HG03457 (cell line): ENCODE data around the gene RPIA.
"Not testable (repeated sequence)": the region's sequence is repeated elsewhere in the genome, so short reads cannot be mapped to it uniquely, and the experiment has no call there.

ENCODE experiments used
- ATAC-seq: cut with Tn5 transposase; IDR thresholded peaks from one replicate; pipeline ENCODE4 v1.9.1; 2021; ENCODE audit warnings: moderate number of reproducible peaks; ENCODE audit not compliant: unreplicated experiment

Gene RPIA

DNA sequence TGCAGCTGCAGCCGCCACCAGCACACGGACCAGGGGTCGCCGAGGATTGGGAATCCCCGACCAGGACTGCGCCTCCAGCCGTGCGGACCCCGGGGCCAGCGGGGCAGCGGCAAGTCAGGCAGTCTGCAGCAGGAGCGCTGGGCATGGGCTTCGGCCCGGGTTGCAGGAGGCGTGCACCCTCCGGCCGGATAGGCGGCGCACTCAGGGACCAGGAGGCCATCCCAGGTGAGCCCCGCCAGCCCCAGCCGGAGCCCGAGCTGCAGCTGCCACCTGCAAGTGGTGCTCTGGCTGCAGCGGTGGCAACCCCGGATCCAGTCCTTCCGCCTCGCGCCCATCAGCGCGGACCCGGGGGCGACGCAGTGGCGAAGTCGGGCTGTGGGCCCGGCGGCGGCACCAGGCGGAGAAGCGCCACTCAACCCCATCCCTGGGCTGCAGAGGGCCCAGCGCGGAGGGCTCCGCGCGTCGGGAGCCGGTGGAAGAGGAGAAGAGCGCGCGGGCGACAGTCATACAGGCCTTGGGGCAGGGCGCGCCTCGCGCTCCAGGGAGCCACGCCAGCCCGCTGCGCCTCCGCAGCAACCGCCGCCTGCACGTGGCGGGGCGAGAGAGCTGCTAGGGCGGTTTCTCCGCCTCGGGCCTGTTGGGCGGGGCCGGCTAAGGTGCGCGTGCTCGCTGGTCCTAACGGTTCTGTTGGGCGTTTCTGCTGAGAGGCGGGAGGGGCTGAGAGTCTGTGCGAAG, 73.8 kb downstream of the RPIA start:
- peak; percentile 57 for ATAC-seq

DNA sequence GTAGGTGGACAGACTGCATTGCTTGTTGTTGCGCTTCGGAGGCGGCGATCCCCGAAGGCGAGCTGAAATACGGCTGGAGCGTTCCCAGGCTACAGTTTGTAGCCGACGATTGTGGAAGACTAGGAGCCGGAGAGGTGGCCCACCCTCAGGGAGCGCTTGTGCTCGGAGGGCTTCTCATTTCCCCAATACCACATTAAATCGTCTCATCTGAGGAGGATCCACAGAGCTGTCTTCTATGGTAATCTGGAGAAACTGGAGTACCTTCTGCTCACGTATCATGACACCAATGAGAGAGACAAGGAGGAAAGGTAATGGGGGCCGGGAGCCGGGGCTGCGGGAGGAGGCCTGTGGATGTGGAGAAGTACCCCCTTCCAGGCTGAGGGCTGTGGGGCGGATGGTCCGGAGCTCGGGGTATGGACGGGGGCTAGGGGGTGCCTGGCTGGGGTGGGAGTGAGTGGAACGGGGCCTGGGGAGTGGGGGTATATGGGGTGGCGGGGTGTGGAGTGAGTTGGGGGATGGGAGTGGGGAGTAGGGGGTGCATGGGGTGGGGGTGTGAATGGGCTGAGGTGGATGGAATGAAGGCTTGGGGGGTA, 74.5 kb downstream of the RPIA start:
- ATAC-seq: not testable (repeated sequence)

DNA sequence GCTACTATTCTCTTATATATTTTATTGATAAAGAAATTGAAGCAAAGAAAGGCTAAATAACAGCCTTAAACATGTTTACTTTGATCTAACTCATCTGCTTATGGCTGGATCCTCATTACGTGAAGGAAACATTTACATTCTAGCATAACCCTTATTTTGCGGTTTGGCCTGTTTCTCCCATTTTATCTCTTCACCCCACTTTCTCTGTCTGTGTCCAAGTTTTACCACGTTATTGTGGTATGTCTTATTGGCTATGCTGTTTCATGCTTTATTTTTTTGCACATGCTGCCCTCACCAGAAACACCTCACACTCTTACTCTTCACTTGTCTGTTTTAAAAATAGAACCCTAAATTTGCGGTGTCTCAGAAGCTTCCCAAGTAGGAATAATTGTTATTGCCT, 78.5 kb downstream of the RPIA start:
- ATAC-seq: no peak

DNA sequence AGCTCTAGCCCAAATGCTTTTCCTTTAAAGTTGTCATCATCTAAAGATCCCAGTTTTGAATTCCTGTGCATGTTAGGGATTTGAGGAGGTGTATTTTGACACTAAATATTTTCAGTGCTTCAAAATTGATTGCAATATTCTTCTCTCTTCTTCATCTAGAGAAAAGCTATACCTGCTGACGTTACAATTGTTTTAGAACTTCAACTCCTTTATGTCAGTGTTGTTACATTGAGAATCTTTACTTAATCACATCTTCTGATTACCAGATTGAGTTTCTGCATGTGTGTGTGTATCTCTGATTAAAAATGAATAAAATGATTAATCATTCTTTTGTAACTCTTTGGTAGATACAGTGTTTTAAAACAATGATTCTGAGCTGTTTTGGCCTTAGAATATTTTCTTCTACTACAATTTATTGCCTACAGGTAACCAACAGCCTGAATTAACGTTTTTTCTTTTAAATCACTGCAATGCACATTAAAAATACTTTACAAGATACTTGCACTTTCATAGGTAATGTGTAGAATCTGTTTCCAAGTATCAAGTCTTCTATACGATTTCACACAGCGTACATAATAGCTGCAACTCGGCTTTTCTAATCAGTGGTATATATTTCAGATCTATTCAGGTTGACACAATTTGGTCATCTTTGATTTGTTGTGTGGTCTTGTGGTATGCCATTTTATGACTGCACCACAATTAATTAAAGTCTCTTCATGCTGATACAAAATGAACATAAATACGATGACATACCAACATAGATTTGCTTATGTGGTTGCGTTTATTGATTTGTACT, 82.0 kb downstream of the RPIA start:
- not testable (repeated sequence) for ATAC-seq

DNA sequence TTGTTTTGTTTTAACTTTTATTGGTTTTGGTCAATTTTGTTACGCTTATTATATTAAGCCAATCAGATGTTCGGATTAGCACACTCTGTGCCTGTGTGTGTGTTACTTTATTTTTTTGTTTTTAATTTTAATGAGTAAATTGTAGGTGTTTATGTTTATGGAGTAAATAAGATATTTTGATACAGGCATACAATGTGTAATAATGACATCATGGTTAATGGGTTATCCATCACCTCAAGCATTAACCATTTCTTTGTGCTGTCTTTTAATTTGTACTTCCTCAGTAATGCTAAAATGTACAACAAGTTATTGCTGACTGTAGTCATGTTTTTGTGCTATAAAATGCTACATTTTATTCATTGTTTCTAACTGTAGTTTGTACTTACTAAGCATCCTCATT, 97.7 kb downstream of the RPIA start:
- ATAC-seq: not testable (repeated sequence)

DNA sequence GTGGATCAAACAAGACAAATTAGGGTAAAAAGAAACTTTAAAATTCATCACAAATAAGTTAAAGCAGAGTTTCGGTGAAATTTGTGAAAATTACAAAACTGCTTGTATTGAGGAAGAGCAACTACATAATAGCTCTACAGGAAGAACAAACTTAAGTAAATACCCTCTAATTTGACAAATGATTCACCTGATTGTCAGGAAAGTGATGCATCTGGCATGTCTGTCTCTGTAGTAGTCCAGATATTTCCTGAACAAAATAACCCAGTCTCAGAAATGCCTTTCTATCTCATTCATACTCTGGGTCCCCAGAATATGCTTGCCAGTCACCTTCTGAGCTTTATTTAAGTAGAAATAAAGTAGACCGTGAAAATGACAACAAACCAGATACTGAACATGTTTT, 104.5 kb downstream of the RPIA start:
- not testable (repeated sequence) for ATAC-seq

DNA sequence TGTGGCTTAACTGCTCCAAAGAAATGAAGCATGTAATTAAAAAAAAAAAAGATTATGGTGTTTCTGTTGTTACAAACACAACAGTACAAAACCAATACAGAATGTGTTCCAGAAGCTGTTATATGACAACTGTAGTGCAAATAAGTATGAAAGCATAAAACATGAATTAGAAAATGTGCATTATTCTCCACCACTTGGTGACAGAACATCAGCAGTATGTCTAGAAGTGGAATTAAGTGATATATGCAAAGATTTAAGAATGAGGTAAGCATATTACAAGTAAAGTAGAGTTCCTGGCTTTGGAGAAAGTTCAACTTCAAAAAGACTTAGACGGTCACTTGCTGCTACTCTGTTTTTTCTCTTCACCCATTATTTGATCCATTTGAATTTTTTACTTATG, 105.0 kb downstream of the RPIA start:
- ATAC-seq: not testable (repeated sequence)

DNA sequence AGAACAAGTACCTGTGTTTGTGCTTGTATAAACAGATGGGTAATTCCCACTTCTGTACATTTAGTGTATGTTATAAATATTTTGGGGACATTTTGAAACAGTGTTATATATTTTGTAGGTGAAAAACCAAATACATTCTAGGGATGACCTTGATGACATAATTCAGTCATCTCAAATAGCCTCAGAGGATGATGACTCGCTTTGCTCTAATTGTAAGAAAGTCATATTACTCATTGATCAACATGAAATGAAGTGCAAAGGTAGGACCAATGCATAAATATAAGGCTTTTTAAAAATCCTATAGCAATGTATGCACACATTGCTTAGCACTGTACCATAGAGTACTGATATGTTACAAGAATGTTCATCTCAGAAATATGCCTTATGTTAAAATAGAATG, 105.7 kb downstream of the RPIA start:
- ATAC-seq: not testable (repeated sequence)
